HEK293T (cell line): ENCODE data around the gene ACACB.

Experiments used
- ARNT ChIP-seq: fragments of 450-650 bp; IDR thresholded peaks from 2 replicates; pipeline ENCODE4 v1.6.1; 2017; ENCODE audit warnings: mild to moderate bottlenecking
- BHLHE40 ChIP-seq: fragments of 450-650 bp; IDR thresholded peaks from 2 replicates; pipeline ENCODE4 v1.6.1; 2016; ENCODE audit warnings: mild to moderate bottlenecking, moderate library complexity, borderline replicate concordance
- ELF4 ChIP-seq: fragments of 450-650 bp; IDR thresholded peaks from 2 replicates; pipeline ENCODE4 v1.6.1; 2017; ENCODE audit warnings: antibody characterized with exemption
- FOXK2 ChIP-seq: fragments of 450-650 bp; IDR thresholded peaks from 2 replicates; pipeline ENCODE4 v1.6.1; 2016; ENCODE audit warnings: mild to moderate bottlenecking
- FOXM1 ChIP-seq: fragments of 450-650 bp; IDR thresholded peaks from 2 replicates; pipeline ENCODE4 v1.6.1; 2017; ENCODE audit warnings: mild to moderate bottlenecking, borderline replicate concordance
- HDGF ChIP-seq: fragments of 450-650 bp; IDR thresholded peaks from 2 replicates; pipeline ENCODE4 v1.6.1; 2017; ENCODE audit warnings: antibody characterized with exemption, borderline replicate concordance
- NFRKB ChIP-seq: fragments of 450-650 bp; IDR thresholded peaks from 2 replicates; pipeline ENCODE4 v1.6.1; 2016; ENCODE audit warnings: mild to moderate bottlenecking, moderate library complexity
- PKNOX1 ChIP-seq: fragments of 450-650 bp; IDR thresholded peaks from 2 replicates; pipeline ENCODE4 v1.6.1; 2016
- SP1 ChIP-seq: fragments of 450-650 bp; IDR thresholded peaks from 2 replicates; pipeline ENCODE4 v1.6.1; 2017
- SUZ12 ChIP-seq: fragments of 450-650 bp; IDR thresholded peaks from 2 replicates; pipeline ENCODE4 v1.6.1; 2016; ENCODE audit warnings: mild to moderate bottlenecking
- TARDBP ChIP-seq: fragments of 450-650 bp; IDR thresholded peaks from 2 replicates; pipeline ENCODE4 v1.6.1; 2016

- no peak for TF ChIP-seq ARNT
- TF ChIP-seq TARDBP: no peak
- TF ChIP-seq SP1: no peak
- TF ChIP-seq FOXM1: no peak
- TF ChIP-seq BHLHE40: no peak
- no peak for TF ChIP-seq SUZ12
- TF ChIP-seq HDGF: no peak
- TF ChIP-seq PKNOX1: no peak
- TF ChIP-seq NFRKB: no peak
- no peak for TF ChIP-seq ELF4
- no peak for TF ChIP-seq FOXK2
Observed at GRCh38 chr12:109268896-109269295, 152.5 kb downstream of the ACACB start.
